ENCODE data around the gene TTLL11. TPM values are rescaled to one million over a fixed set of nuclear protein-coding genes. Genes with fewer than 3 reads are reported as not detected.

The TTLL11 gene
- total and polyA plus RNA-seq, 2 of the 8 experiments (the other 6 are each of a cell fraction or from before 2014, with no cell fraction given): 0.56 to 0.80 TPM

GRCh38 chr9:121813519-121814210 lies 279.4 kb downstream of the TTLL11 start (continued):
- TF ChIP-seq CHD7 (IDR thresholded peaks at IDR 0.05; ENCODE audit: insufficient replicate concordance, low read length) (no peak), EGR1 (IDR thresholded peaks at IDR 0.05; ENCODE audit: borderline replicate concordance, low read depth, low read length) (no peak), SP1 (IDR thresholded peaks at IDR 0.05; ENCODE audit: low read depth, low read length) (no peak), BACH1 (IDR thresholded peaks at IDR 0.05; ENCODE audit: low read length) (no peak), RNF2 (IDR thresholded peaks at IDR 0.05; ENCODE audit: borderline replicate concordance, low read depth, low read length, missing control alignments, poor library complexity, severe bottlenecking) (no peak), KDM5A (IDR thresholded peaks at IDR 0.05; ENCODE audit: low read length) (no peak), ZNF274 (IDR thresholded peaks at IDR 0.05; ENCODE audit: borderline replicate concordance, extremely low read depth, low read length) (no peak), PHF8 (conservative IDR thresholded peaks at IDR 0.05; ENCODE audit: low read depth, low read length) (no peak), EP300 (IDR thresholded peaks at IDR 0.05; ENCODE audit: borderline replicate concordance in 1 of 2, low read depth in 2 of 2, low read length in 2 of 2) (no peak), RAD21 (IDR thresholded peaks at IDR 0.05 in 1 of 2, conservative IDR thresholded peaks at IDR 0.05 in 1 of 2; ENCODE audit: low read depth in 2 of 2, low read length in 2 of 2) (no peak)

Measured in H1 (cell line).